NCI-H1048 (cell line): Measurements from ENCODE around the gene PTGR3.

Experiments
- DNase-seq: peaks from one replicate; lab custom pipeline; 2025; lab: John Stamatoyannopoulos, UW

The PTGR3 gene

GRCh38 chr18:75209129-75209950, at the start of gene PTGR3:
PTGR3 (minus strand) TSS chr18:75209139; CDS start chr18:75209058, 81 bp downstream.
- DNase-seq, result peak; percentile 66

GRCh38 chr18:75257605-75258004, 48.7 kb upstream of the PTGR3 start:
- DNase-seq, result no peak

- no peak for DNase-seq
Observed at GRCh38 chr18:75256376-75256775, 47.4 kb upstream of the PTGR3 start.

GRCh38 chr18:75255094-75255493, 46.2 kb upstream of the PTGR3 start:
- DNase-seq, result no peak

GRCh38 chr18:75253784-75254183, 44.8 kb upstream of the PTGR3 start:
- no peak for DNase-seq

GRCh38 chr18:75253043-75253442, 44.1 kb upstream of the PTGR3 start:
- no peak for DNase-seq

GRCh38 chr18:75252136-75252535, 43.2 kb upstream of the PTGR3 start:
- DNase-seq, result no peak

GRCh38 chr18:75251466-75251865, 42.5 kb upstream of the PTGR3 start:
- DNase-seq, result no peak

GRCh38 chr18:75250471-75250821, 41.5 kb upstream of the PTGR3 start:
- DNase-seq, result no peak

- DNase-seq, result no peak
Observed at GRCh38 chr18:75249672-75250470, 40.9 kb upstream of the PTGR3 start.

GRCh38 chr18:75249175-75249518, 40.2 kb upstream of the PTGR3 start:
- no peak for DNase-seq

GRCh38 chr18:75248426-75249174, 39.7 kb upstream of the PTGR3 start:
- DNase-seq, result peak; percentile 24

- no peak for DNase-seq
Observed at GRCh38 chr18:75247611-75248421, 38.9 kb upstream of the PTGR3 start.

- DNase-seq, result no peak
Observed at GRCh38 chr18:75246721-75247610, 38.0 kb upstream of the PTGR3 start.

- DNase-seq, result no peak
Observed at GRCh38 chr18:75244351-75245313, 35.7 kb upstream of the PTGR3 start.

- DNase-seq, result no peak
Observed at GRCh38 chr18:75241705-75242104, 32.8 kb upstream of the PTGR3 start.

- DNase-seq, result no peak
Observed at GRCh38 chr18:75240433-75240832, 31.5 kb upstream of the PTGR3 start.

GRCh38 chr18:75238786-75239185, 29.8 kb upstream of the PTGR3 start:
- no peak for DNase-seq

- DNase-seq, result no peak
Observed at GRCh38 chr18:75238100-75238499, 29.2 kb upstream of the PTGR3 start.

GRCh38 chr18:75235896-75236295, 27.0 kb upstream of the PTGR3 start:
- DNase-seq, result no peak
